Prostate gland (tissue), 2 donors: ENCODE results near the gene TLR3. TPM values are rescaled to one million over a fixed set of nuclear protein-coding genes. Genes with fewer than 3 reads are reported as not detected.

Experiments
- DNase-seq: peaks from one replicate; pipeline ENCODE4 v3.0.0-alpha.2; 2019; ENCODE audit warnings: low spot score
- H3K27ac ChIP-seq, 2 donors: fragments of 200-600 bp; sonication (generic); 2 replicates each; pipeline ENCODE4 v1.5.1; 2017 to 2019
- H3K27me3 ChIP-seq: fragments of 200-600 bp; sonication (generic); replicated peaks from 2 replicates; pipeline ENCODE4 v1.5.1; 2019; ENCODE audit not compliant: insufficient read depth
- H3K36me3 ChIP-seq, 2 donors: fragments of 200-600 bp; sonication (generic); 1 replicate in 1 of 2; 2 replicates in 1 of 2; pipeline versions ENCODE4 v1.5.1 to v1.8.1; 2017 to 2019
- H3K4me1 ChIP-seq: fragments of 200-600 bp; sonication (generic); replicated peaks from 2 replicates; pipeline ENCODE4 v1.5.1; 2019
- H3K4me3 ChIP-seq, 2 donors: fragments of 200-600 bp; sonication (generic); 2 replicates each; pipeline ENCODE4 v1.5.1; 2017 to 2019
- H3K9me3 ChIP-seq: fragments of 200-600 bp; sonication (generic); 2 replicates; pipeline ENCODE4 v1.5.1; 2017
- POLR2A ChIP-seq: fragments of 450-650 bp; IDR thresholded peaks from one replicate; pipeline ENCODE4 v1.6.1; 2016; ENCODE audit warnings: antibody characterized with exemption, mild to moderate bottlenecking
- POLR2AphosphoS5 ChIP-seq: sonication (generic); formaldehyde crosslinking; IDR thresholded peaks from one replicate; pipeline ENCODE4 v1.6.1; 2017; ENCODE audit warnings: antibody characterized with exemption
- WGBS: methylation state at CpG from one replicate; pipeline ENCODE4 v1.1.5; 2018; 5-methylcytosine and 5-hydroxymethylcytosine counted together
- intact Hi-C: fragments of 100-400 bp; cut with DNase I; formaldehyde crosslinking; loops from one replicate; pipeline ENCODE4 v1.14.2; 2022
- total RNA-seq, 2 donors: library from RNA; depleted of rRNA; stranded (reverse); fragments of >200 nt; gene quantifications; one replicate each; pipeline ENCODE4 v1.1.0, GENCODE V29; 2016
- TF ChIP-seq, protein P1 (sequence below), 4 experiments: fragments of 200-600 bp in 2 of 4; fragments of 450-650 bp in 2 of 4; sonication (generic) in 2 of 4; IDR thresholded peaks; 1 replicate in 3 of 4; 2 replicates in 1 of 4; pipeline ENCODE4 v1.5.1; 2016 to 2019; ENCODE audit warnings: antibody characterized with exemption in 4 of 4, mild to moderate bottlenecking in 2 of 4, moderate library complexity in 2 of 4

Gene TLR3
- total RNA-seq, 2 donors from 2014 or later = 4.3 to 5.2 TPM

DNA sequence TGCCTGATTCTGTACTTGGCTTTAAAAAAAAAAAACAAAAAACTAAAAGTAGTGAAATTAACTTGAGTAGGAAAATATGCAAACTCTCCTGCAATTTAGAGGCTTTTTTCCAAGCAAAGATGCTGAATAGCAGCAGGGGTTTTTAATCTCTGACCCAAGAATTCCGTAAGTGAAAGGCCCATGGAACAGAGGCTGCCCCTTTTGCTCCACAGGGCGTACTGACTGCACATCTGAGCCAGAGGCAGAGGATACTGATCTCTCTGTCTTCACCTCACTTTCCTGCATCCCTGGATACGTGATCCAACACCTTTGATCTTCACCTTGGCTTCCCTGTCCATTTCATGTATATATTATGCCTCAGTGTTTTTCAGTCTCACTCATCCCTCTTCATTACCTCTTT, 39.4 kb downstream of the TLR3 start:
- Histone ChIP-seq H3K36me3 (no peaks in the 10 kb centered on the region), H3K4me1 (peaks cover 5% of the 10 kb centered on the region), H3K9me3 (no peaks in the 10 kb centered on the region), H3K4me3 (no peak overlapping the region), H3K27me3 (no peaks in the 10 kb centered on the region), H3K27ac (no peak overlapping the region)
- no peak for DNase-seq
- TF ChIP-seq POLR2A = no peak
- TF ChIP-seq, protein P1, sequence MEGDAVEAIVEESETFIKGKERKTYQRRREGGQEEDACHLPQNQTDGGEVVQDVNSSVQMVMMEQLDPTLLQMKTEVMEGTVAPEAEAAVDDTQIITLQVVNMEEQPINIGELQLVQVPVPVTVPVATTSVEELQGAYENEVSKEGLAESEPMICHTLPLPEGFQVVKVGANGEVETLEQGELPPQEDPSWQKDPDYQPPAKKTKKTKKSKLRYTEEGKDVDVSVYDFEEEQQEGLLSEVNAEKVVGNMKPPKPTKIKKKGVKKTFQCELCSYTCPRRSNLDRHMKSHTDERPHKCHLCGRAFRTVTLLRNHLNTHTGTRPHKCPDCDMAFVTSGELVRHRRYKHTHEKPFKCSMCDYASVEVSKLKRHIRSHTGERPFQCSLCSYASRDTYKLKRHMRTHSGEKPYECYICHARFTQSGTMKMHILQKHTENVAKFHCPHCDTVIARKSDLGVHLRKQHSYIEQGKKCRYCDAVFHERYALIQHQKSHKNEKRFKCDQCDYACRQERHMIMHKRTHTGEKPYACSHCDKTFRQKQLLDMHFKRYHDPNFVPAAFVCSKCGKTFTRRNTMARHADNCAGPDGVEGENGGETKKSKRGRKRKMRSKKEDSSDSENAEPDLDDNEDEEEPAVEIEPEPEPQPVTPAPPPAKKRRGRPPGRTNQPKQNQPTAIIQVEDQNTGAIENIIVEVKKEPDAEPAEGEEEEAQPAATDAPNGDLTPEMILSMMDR (IDR thresholded peaks at IDR 0.05) = no peak
- 91% methylated on average over 3 of the region's 3 CpGs for WGBS
- intact Hi-C loops = no loop called here

DNA sequence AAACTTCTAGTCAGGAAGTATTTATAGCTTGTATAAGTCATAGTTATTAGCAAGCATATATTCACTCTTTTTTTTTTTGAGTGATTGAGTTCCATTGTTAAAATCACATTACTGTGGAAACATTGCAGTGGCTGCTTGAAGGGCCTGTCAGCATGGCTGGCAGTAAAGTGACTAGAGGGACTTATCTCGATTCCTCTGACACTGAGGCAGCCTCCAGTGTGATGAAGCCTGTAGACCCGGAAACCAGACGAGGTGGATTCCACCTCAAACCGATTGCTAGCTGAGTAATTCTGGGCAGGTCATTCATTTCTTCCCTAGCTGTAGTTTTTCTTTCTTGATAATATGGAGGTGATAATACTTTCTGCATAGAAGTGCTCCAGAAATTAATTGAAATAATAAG, 40.3 kb downstream of the TLR3 start:
- H3K27ac ChIP-seq = no peak overlapping the region
- intact Hi-C loops = no loop called here
- H3K36me3 ChIP-seq = no peaks in the 10 kb centered on the region
- H3K9me3 ChIP-seq = no peaks in the 10 kb centered on the region
- DNase-seq = no peak
- peaks cover 5% of the 10 kb centered on the region for H3K4me1 ChIP-seq
- no peaks in the 10 kb centered on the region for H3K27me3 ChIP-seq
- TF ChIP-seq, protein P1 (IDR thresholded peaks at IDR 0.05) = no peak
- TF ChIP-seq POLR2AphosphoS5 (no peak), POLR2A (no peak)
- H3K4me3 ChIP-seq = no peak overlapping the region
- WGBS = 86% methylated on average over 4 of the region's 4 CpGs

GRCh38 chr4:186116697-186117096, 47.7 kb downstream of the TLR3 start:
- H3K4me1 ChIP-seq = no peaks in the 10 kb centered on the region
- no peak for TF ChIP-seq POLR2AphosphoS5
- TF ChIP-seq, protein P1 (IDR thresholded peaks at IDR 0.05) = no peak
- no peak for TF ChIP-seq POLR2A
- DNase-seq = no peak
- no peaks in the 10 kb centered on the region for H3K9me3 ChIP-seq
- H3K4me3 ChIP-seq = no peak overlapping the region
- intact Hi-C loops = no loop called here
- WGBS = 94% methylated on average over 2 of the region's 2 CpGs
- no peaks in the 10 kb centered on the region for H3K36me3 ChIP-seq
- H3K27me3 ChIP-seq = no peaks in the 10 kb centered on the region
- H3K27ac ChIP-seq = no peak overlapping the region

- Histone ChIP-seq H3K9me3 (no peaks in the 10 kb centered on the region), H3K4me1 (no peaks in the 10 kb centered on the region), H3K27me3 (no peaks in the 10 kb centered on the region), H3K27ac (no peak overlapping the region), H3K4me3 (no peak overlapping the region), H3K36me3 (no peaks in the 10 kb centered on the region)
- 33% methylated on average over 7 of the region's 7 CpGs for WGBS
- TF ChIP-seq, protein P1 (IDR thresholded peaks at IDR 0.05) = no peak
- no peak for TF ChIP-seq POLR2A
- TF ChIP-seq POLR2AphosphoS5 = no peak
- DNase-seq = no peak
- intact Hi-C loops = no loop called here
These were observed 49.6 kb downstream of the TLR3 start for GRCh38 chr4:186118582-186118981.

DNA sequence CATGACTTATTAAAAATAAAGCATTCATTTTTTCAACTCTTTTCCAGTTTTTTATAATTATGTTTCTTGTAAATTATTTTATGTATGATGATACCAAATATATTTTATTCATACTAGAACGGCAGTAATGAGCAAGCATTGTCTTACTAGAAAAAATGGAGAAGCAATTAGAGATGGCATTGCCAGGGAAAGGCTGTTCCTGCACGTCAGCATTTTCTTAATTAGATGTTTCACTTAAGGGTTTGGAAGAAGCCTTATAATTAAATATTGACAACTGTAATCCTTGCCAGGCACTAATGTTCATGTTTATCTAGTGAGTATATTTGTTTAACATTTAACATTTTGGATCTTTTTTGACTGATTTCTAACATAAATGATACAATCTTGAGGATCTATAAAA, 52.1 kb downstream of the TLR3 start:
- DNase-seq = no peak
- TF ChIP-seq POLR2A (no peak), POLR2AphosphoS5 (no peak)
- TF ChIP-seq, protein P1 (IDR thresholded peaks at IDR 0.05) = no peak
- intact Hi-C loops = no loop called here

More for the DNA sequence above, 52.1 kb downstream of the TLR3 start:
- Histone ChIP-seq H3K4me3 (no peak overlapping the region), H3K9me3 (no peaks in the 10 kb centered on the region), H3K4me1 (no peaks in the 10 kb centered on the region), H3K27ac (no peak overlapping the region), H3K27me3 (no peaks in the 10 kb centered on the region), H3K36me3 (no peaks in the 10 kb centered on the region)
- WGBS = 75% methylated on average over 2 of the region's 2 CpGs
